ENCODE data around the gene OXSR1.

GRCh38 chr3:38133557-38134405 is 31.6 kb upstream of the OXSR1 start:
- no peak for TF ChIP-seq CTCF (IDR thresholded peaks at IDR 0.05)
- no peak for TF ChIP-seq ZFX (IDR thresholded peaks at IDR 0.05; ENCODE audit: borderline replicate concordance)

Data from 22Rv1 (cell line).